Measurements from ENCODE around the gene SUN1.

- TF ChIP-seq CTCF (IDR thresholded peaks at IDR 0.05) (no peak), POLR2A (IDR thresholded peaks at IDR 0.05) (no peak)
Observed at GRCh38 chr7:886626-887487, 54.6 kb downstream of the SUN1 start.
